ENCODE measurements around the gene NPTX1. TPM values are rescaled to one million over a fixed set of nuclear protein-coding genes. Genes with fewer than 3 reads are reported as not detected.

Gene NPTX1
- total and polyA plus RNA-seq, 7 experiments from 2014 or later = 0.11 to 98.0 (median 0.35) TPM; not detected in 3

- H3K27me3 ChIP-seq (ENCODE audit: control insufficient read depth in 2 of 2, insufficient read depth in 2 of 2, low read length in 2 of 2) = no peaks in the 10 kb centered on the region
- Mint-ChIP-seq H3K27ac (no peak overlapping the region), H3K4me3 (no peak overlapping the region), H3K36me3 (peaks cover 0 to 5% (median 0%) of the 10 kb centered on the region in 5 donors), H3K27me3 (no peaks in the 10 kb centered on the region), H3K9me3 (no peaks in the 10 kb centered on the region), H3K4me1 (no peaks in the 10 kb centered on the region)
- no peak for ATAC-seq
- no peaks in the 10 kb centered on the region for H3K9me3 ChIP-seq (ENCODE audit: control insufficient read depth in 2 of 3, low read length in 3 of 3)
- intact Hi-C loops (cut with micrococcal nuclease) = no loop called here
- ChIA-PET POLR2A (no interaction called here), CTCF (interaction anchor here (0.6 to 1.3 kb wide), 2 partner anchors 138 to 537 kb away, joined by 3 read pairs; no protein-coding TSS in a partner anchor)
- no peak overlapping the region for H3K27ac ChIP-seq (ENCODE audit: low read depth, low read length)
- no peak overlapping the region for H3K4me3 ChIP-seq (ENCODE audit: low read length)
- no peaks in the 10 kb centered on the region for H3K4me1 ChIP-seq (ENCODE audit: control insufficient read depth in 2 of 2, insufficient read depth in 2 of 2, low read length in 2 of 2)
- DNase-seq = no peak
- H3K36me3 ChIP-seq (ENCODE audit: control insufficient read depth in 2 of 3, insufficient read depth in 3 of 3, low read length in 3 of 3) = no peaks in the 10 kb centered on the region
These were observed 44.0 kb downstream of the NPTX1 start for GRCh38 chr17:80432350-80432955.

- no peaks in the 10 kb centered on the region for H3K27me3 Mint-ChIP-seq
- H3K4me1 ChIP-seq (ENCODE audit: control insufficient read depth in 2 of 2, insufficient read depth in 2 of 2, low read length in 2 of 2) = peaks cover 6 to 8% of the 10 kb centered on the region in 2 donors
- peaks cover 0 to 4% (median 0%) of the 10 kb centered on the region in 5 donors for H3K36me3 Mint-ChIP-seq
- ChIA-PET CTCF (interaction anchor here (0.6 to 1.3 kb wide), 2 partner anchors 139 to 538 kb away, joined by 3 read pairs; no protein-coding TSS in a partner anchor), POLR2A (interaction anchor here (0.9 kb wide), 1 partner anchor 23 kb away, joined by 3 read pairs; no protein-coding TSS in a partner anchor)
- H3K36me3 ChIP-seq (ENCODE audit: control insufficient read depth in 2 of 3, insufficient read depth in 3 of 3, low read length in 3 of 3) = no peaks in the 10 kb centered on the region
- no peak overlapping the region for H3K4me3 ChIP-seq (ENCODE audit: low read length)
- peaks cover 4 to 6% (median 4%) of the 10 kb centered on the region in 7 donors for H3K4me1 Mint-ChIP-seq
- intact Hi-C loops (cut with micrococcal nuclease) = no loop called here
- H3K9me3 Mint-ChIP-seq = no peaks in the 10 kb centered on the region
- DNase-seq = no peak
- no peak for ATAC-seq
- H3K9me3 ChIP-seq (ENCODE audit: control insufficient read depth in 2 of 3, low read length in 3 of 3) = no peaks in the 10 kb centered on the region
- H3K4me3 Mint-ChIP-seq = no peak overlapping the region
- no peak overlapping the region for H3K27ac ChIP-seq (ENCODE audit: low read depth, low read length)
- H3K27ac Mint-ChIP-seq = no peak overlapping the region
- no peaks in the 10 kb centered on the region for H3K27me3 ChIP-seq (ENCODE audit: control insufficient read depth in 2 of 2, insufficient read depth in 2 of 2, low read length in 2 of 2)
These were observed 44.9 kb downstream of the NPTX1 start for GRCh38 chr17:80431246-80432195.

- H3K27me3 Mint-ChIP-seq = no peaks in the 10 kb centered on the region
- no peaks in the 10 kb centered on the region for H3K36me3 ChIP-seq (ENCODE audit: control insufficient read depth in 2 of 3, insufficient read depth in 3 of 3, low read length in 3 of 3)
- ChIA-PET POLR2A (no interaction called here), CTCF (interaction anchor here (1.3 kb wide), 1 partner anchor 539 kb away, joined by 3 read pairs; no protein-coding TSS in a partner anchor)
- intact Hi-C loops (cut with micrococcal nuclease) = no loop called here
- no peak overlapping the region for H3K4me3 Mint-ChIP-seq
- H3K27ac Mint-ChIP-seq = no peak overlapping the region
- peaks cover 4 to 12% (median 4%) of the 10 kb centered on the region in 7 donors for H3K4me1 Mint-ChIP-seq
- ATAC-seq = no peak
- H3K27me3 ChIP-seq (ENCODE audit: control insufficient read depth in 2 of 2, insufficient read depth in 2 of 2, low read length in 2 of 2) = no peaks in the 10 kb centered on the region
- H3K4me1 ChIP-seq (ENCODE audit: control insufficient read depth in 2 of 2, insufficient read depth in 2 of 2, low read length in 2 of 2) = peaks cover 6 to 8% of the 10 kb centered on the region in 2 donors
- no peaks in the 10 kb centered on the region for H3K9me3 ChIP-seq (ENCODE audit: control insufficient read depth in 2 of 3, low read length in 3 of 3)
- no peak overlapping the region for H3K27ac ChIP-seq (ENCODE audit: low read depth, low read length)
- H3K9me3 Mint-ChIP-seq = no peaks in the 10 kb centered on the region
- no peaks in the 10 kb centered on the region for H3K36me3 Mint-ChIP-seq
- no peak overlapping the region for H3K4me3 ChIP-seq (ENCODE audit: low read length)
- no peak for DNase-seq
These were observed 45.8 kb downstream of the NPTX1 start for GRCh38 chr17:80430446-80431245.

- intact Hi-C loops (cut with micrococcal nuclease) = loop anchor here (5.0 to 10.0 kb wide), 2 partner anchors 115 to 353 kb away; partner anchors contain the start of gene RPTOR (in 1 of the 2)
- H3K4me1 ChIP-seq (ENCODE audit: control insufficient read depth in 2 of 2, insufficient read depth in 2 of 2, low read length in 2 of 2) = peaks cover 6 to 8% of the 10 kb centered on the region in 2 donors
- CTCF ChIA-PET = interaction anchor here (0.6 kb wide), 1 partner anchor 382 kb away, joined by 3 read pairs; no protein-coding TSS in a partner anchor
- H3K27me3 Mint-ChIP-seq = no peaks in the 10 kb centered on the region
- H3K27ac Mint-ChIP-seq = no peak overlapping the region
- no peak for ATAC-seq
- H3K27ac ChIP-seq (ENCODE audit: low read depth, low read length) = no peak overlapping the region
- no peak overlapping the region for H3K4me3 Mint-ChIP-seq
- POLR2A ChIA-PET = no interaction called here
- no peaks in the 10 kb centered on the region for H3K36me3 ChIP-seq (ENCODE audit: control insufficient read depth in 2 of 3, insufficient read depth in 3 of 3, low read length in 3 of 3)
- no peaks in the 10 kb centered on the region for H3K27me3 ChIP-seq (ENCODE audit: control insufficient read depth in 2 of 2, insufficient read depth in 2 of 2, low read length in 2 of 2)
- no peaks in the 10 kb centered on the region for H3K9me3 Mint-ChIP-seq
- DNase-seq = no peak
- H3K9me3 ChIP-seq (ENCODE audit: control insufficient read depth in 2 of 3, low read length in 3 of 3) = no peaks in the 10 kb centered on the region
- peaks cover 4 to 12% (median 4%) of the 10 kb centered on the region in 7 donors for H3K4me1 Mint-ChIP-seq
- no peaks in the 10 kb centered on the region for H3K36me3 Mint-ChIP-seq
- no peak overlapping the region for H3K4me3 ChIP-seq (ENCODE audit: low read length)
These were observed 46.8 kb downstream of the NPTX1 start for GRCh38 chr17:80429356-80430275.

- CTCF ChIA-PET = interaction anchor here (0.6 to 4.0 kb wide), 2 partner anchors 383 to 542 kb away, joined by 3 to 26 read pairs; no protein-coding TSS in a partner anchor
- no peak for ATAC-seq
These were observed 47.6 kb downstream of the NPTX1 start for GRCh38 chr17:80428796-80429195.

More at GRCh38 chr17:80428796-80429195, 47.6 kb downstream of the NPTX1 start:
- no peak overlapping the region for H3K4me3 Mint-ChIP-seq
- H3K36me3 Mint-ChIP-seq = no peaks in the 10 kb centered on the region
- peaks cover 4 to 16% (median 5%) of the 10 kb centered on the region in 7 donors for H3K4me1 Mint-ChIP-seq
- H3K27me3 ChIP-seq (ENCODE audit: control insufficient read depth in 2 of 2, insufficient read depth in 2 of 2, low read length in 2 of 2) = no peaks in the 10 kb centered on the region
- H3K4me1 ChIP-seq (ENCODE audit: control insufficient read depth in 2 of 2, insufficient read depth in 2 of 2, low read length in 2 of 2) = peaks cover 8 to 11% of the 10 kb centered on the region in 2 donors
- H3K36me3 ChIP-seq (ENCODE audit: control insufficient read depth in 2 of 3, insufficient read depth in 3 of 3, low read length in 3 of 3) = no peaks in the 10 kb centered on the region
- DNase-seq = no peak
- POLR2A ChIA-PET = interaction anchor here (1.1 kb wide), 1 partner anchor 26 kb away, joined by 3 read pairs; no protein-coding TSS in a partner anchor
- H3K4me3 ChIP-seq (ENCODE audit: low read length) = no peak overlapping the region
- no peaks in the 10 kb centered on the region for H3K9me3 Mint-ChIP-seq
- intact Hi-C loops (cut with micrococcal nuclease) = loop anchor here (5.0 to 10.0 kb wide), 2 partner anchors 116 to 354 kb away; partner anchors contain the start of gene RPTOR (in 1 of the 2)
- no peaks in the 10 kb centered on the region for H3K27me3 Mint-ChIP-seq
- H3K27ac Mint-ChIP-seq = no peak overlapping the region
- H3K27ac ChIP-seq (ENCODE audit: low read depth, low read length) = no peak overlapping the region
- H3K9me3 ChIP-seq (ENCODE audit: control insufficient read depth in 2 of 3, low read length in 3 of 3) = no peaks in the 10 kb centered on the region

Measured in naive thymus-derived CD4-positive, alpha-beta T cell (primary cell).